Sigmoid colon (tissue), 7 donors: Measurements from ENCODE around the gene MEGF11. TPM values are rescaled to one million over a fixed set of nuclear protein-coding genes. Genes with fewer than 3 reads are reported as not detected.
"Not testable (repeated sequence)": the region's sequence is repeated elsewhere in the genome, so short reads cannot be mapped to it uniquely, and the experiment has no call there.

Experiments
- DNase-seq: peaks from one replicate; pipeline ENCODE4 v3.0.0-alpha.2; 2019
- H3K27ac ChIP-seq, 4 donors: fragments of 200-600 bp; sonication (generic); one replicate each; pipeline ENCODE4 v1.5.1; 2016 to 2019; ENCODE audit warnings: mild to moderate bottlenecking in 1 of 4
- H3K27me3 ChIP-seq, 3 donors: fragments of 200-600 bp; sonication (generic); one replicate each; pipeline ENCODE4 v1.5.1; 2019; ENCODE audit warnings: mild to moderate bottlenecking in 1 of 3
- H3K36me3 ChIP-seq, 4 donors: fragments of 200-600 bp; sonication (generic); one replicate each; pipeline ENCODE4 v1.5.1; 2016 to 2019
- H3K4me1 ChIP-seq, 4 donors: fragments of 200-600 bp; sonication (generic); one replicate each; pipeline ENCODE4 v1.5.1; 2017 to 2019
- H3K4me3 ChIP-seq, 4 donors: fragments of 200-600 bp; sonication (generic); one replicate each; pipeline ENCODE4 v1.5.1; 2017 to 2019; ENCODE audit warnings: mild to moderate bottlenecking in 2 of 4, moderate library complexity in 1 of 4
- H3K9me3 ChIP-seq, 4 donors: fragments of 200-600 bp in 3 of 4; sonication (generic) in 3 of 4; one replicate each; pipeline versions ENCODE4 v1.5.1 to v1.6.1; 2013 to 2019
- CTCF ChIP-seq, 4 experiments: fragments of 450-650 bp in 3 of 4; fragments of 200-600 bp in 1 of 4; IDR thresholded peaks; one replicate each; pipeline ENCODE4 v1.5.1; 2016 to 2019; ENCODE audit warnings: antibody characterized with exemption in 4 of 4, mild to moderate bottlenecking in 3 of 4, moderate library complexity in 2 of 4
- EP300 ChIP-seq, 4 donors: sonication (generic); formaldehyde crosslinking; IDR thresholded peaks; one replicate each; pipeline ENCODE4 v1.6.1; 2017; ENCODE audit warnings: antibody characterized with exemption in 4 of 4
- POLR2A ChIP-seq, 2 donors: fragments of 450-650 bp; IDR thresholded peaks; one replicate each; pipeline ENCODE4 v1.6.1; 2016; ENCODE audit warnings: antibody characterized with exemption in 2 of 2, mild to moderate bottlenecking in 2 of 2, moderate library complexity in 2 of 2
- POLR2AphosphoS5 ChIP-seq, 4 donors: sonication (generic); formaldehyde crosslinking; IDR thresholded peaks; one replicate each; pipeline ENCODE4 v1.6.1; 2017; ENCODE audit warnings: antibody characterized with exemption in 4 of 4
- WGBS, 2 donors: extraction: QIAGEN DNeasy Blood & Tissue Kit; methylation state at CpG; one replicate each; pipeline ENCODE4 v1.1.7; 2013; 5-methylcytosine and 5-hydroxymethylcytosine counted together
- intact Hi-C: fragments of 100-400 bp; cut with DNase I; formaldehyde crosslinking; loops from one replicate; pipeline ENCODE4 v1.15.1; 2023
- polyA plus RNA-seq, 3 donors: library from polyadenylated mRNA; stranded (reverse); fragments of 200-250 nt; gene quantifications; one replicate each; pipeline ENCODE4 v1.2.3, GENCODE V29; 2013
- total RNA-seq, 4 donors: library from RNA; depleted of rRNA; stranded (reverse); fragments of >200 nt; gene quantifications; one replicate each; pipeline ENCODE4 v1.1.0, GENCODE V29; 2016
- donor health status: healthy with polysubstance abuse.
- donor health status: Bipolar disorder and iron deficiency.
- donor health status: healthy.

MEGF11 gene
- total and polyA plus RNA-seq, 7 donors: 0.04 TPM; not detected in 6

GRCh38 chr15:66270932-66271331, 17.4 kb upstream of the MEGF11 start:
- no peak for TF ChIP-seq POLR2A (IDR thresholded peaks at IDR 0.05)
- TF ChIP-seq CTCF (IDR thresholded peaks at IDR 0.05): no peak
- WGBS, 2 donors: 73 to 76% methylated on average over 6 of the region's 6 CpGs
- intact Hi-C loops: no loop called here

GRCh38 chr15:66269326-66270090, 16.0 kb upstream of the MEGF11 start:
- Histone ChIP-seq H3K4me1 (no peaks in the 10 kb centered on the region), H3K27ac (no peak overlapping the region), H3K36me3 (no peaks in the 10 kb centered on the region), H3K27me3 (no peaks in the 10 kb centered on the region), H3K4me3 (no peak overlapping the region), H3K9me3 (no peaks in the 10 kb centered on the region)
- intact Hi-C loops: no loop called here
- no peak for DNase-seq
- WGBS, 2 donors: 16 to 49% methylated on average over 13 of the region's 13 CpGs
- no peak for TF ChIP-seq CTCF (IDR thresholded peaks at IDR 0.05)

More at GRCh38 chr15:66270932-66271331, 17.4 kb upstream of the MEGF11 start:
- Histone ChIP-seq H3K27me3 (no peaks in the 10 kb centered on the region), H3K9me3 (no peaks in the 10 kb centered on the region), H3K4me3 (no peak overlapping the region), H3K36me3 (no peaks in the 10 kb centered on the region), H3K4me1 (no peaks in the 10 kb centered on the region), H3K27ac (no peak overlapping the region)
- DNase-seq: no peak

- Histone ChIP-seq H3K4me3 (no peak overlapping the region), H3K9me3 (no peaks in the 10 kb centered on the region), H3K27me3 (no peaks in the 10 kb centered on the region), H3K36me3 (no peaks in the 10 kb centered on the region), H3K4me1 (no peaks in the 10 kb centered on the region), H3K27ac (no peak overlapping the region)
- WGBS, 2 donors: 93 to 96% methylated on average over 20 of the region's 20 CpGs
- DNase-seq: no peak
- intact Hi-C loops: no loop called here
- TF ChIP-seq EP300 (IDR thresholded peaks at IDR 0.05): no peak
- TF ChIP-seq POLR2AphosphoS5 (IDR thresholded peaks at IDR 0.05): no peak
- TF ChIP-seq CTCF (IDR thresholded peaks at IDR 0.05): no peak
- TF ChIP-seq POLR2A (IDR thresholded peaks at IDR 0.05): no peak
Observed at GRCh38 chr15:66264859-66265513, 11.4 kb upstream of the MEGF11 start.

GRCh38 chr15:66262837-66263236, 9.3 kb upstream of the MEGF11 start:
- H3K27ac ChIP-seq, intact Hi-C loops, DNase-seq, H3K9me3 ChIP-seq, H3K4me3 ChIP-seq, H3K36me3 ChIP-seq, H3K4me1 ChIP-seq: not testable (repeated sequence)
- 97 to 100% methylated on average over 1 of the region's 1 CpG for WGBS, 2 donors
- peaks cover 0 to 12% (median 4%) of the 10 kb centered on the region in 3 donors for H3K27me3 ChIP-seq

DNA sequence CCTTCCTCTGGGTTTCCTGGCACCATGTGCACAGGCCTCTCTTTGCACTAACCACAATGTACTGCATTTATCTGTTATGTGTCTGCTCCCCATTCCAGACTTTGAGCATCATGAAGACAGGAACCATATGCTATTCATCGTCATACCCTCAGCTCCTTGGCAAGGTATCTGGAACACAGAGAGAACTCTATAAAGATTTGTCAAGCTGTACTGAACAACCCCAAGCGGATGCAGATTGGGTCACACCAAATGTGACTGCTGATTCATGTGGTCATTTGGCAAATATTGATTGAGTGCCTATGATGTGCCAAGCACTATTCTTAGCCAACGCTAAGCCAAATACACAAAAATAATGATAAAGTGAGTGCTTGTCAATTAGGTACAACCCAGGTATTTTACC, 7.5 kb upstream of the MEGF11 start:
- intact Hi-C loops: no loop called here
- Histone ChIP-seq H3K27ac (no peak overlapping the region), H3K9me3 (no peaks in the 10 kb centered on the region), H3K4me3 (no peak overlapping the region), H3K27me3 (peaks cover 0 to 28% (median 6%) of the 10 kb centered on the region in 3 donors), H3K4me1 (no peaks in the 10 kb centered on the region), H3K36me3 (no peaks in the 10 kb centered on the region)
- DNase-seq: no peak
- 89 to 92% methylated on average over 3 of the region's 3 CpGs for WGBS, 2 donors
- TF ChIP-seq EP300 (IDR thresholded peaks at IDR 0.05) (no peak), POLR2A (IDR thresholded peaks at IDR 0.05) (no peak), CTCF (IDR thresholded peaks at IDR 0.05) (no peak), POLR2AphosphoS5 (IDR thresholded peaks at IDR 0.05) (no peak)
